ENCODE results near the gene OCRL.

GRCh38 chrX:129581904-129582303 is 41.8 kb downstream of the OCRL start:
- TF ChIP-seq CTCF (IDR thresholded peaks at IDR 0.05; ENCODE audit: insufficient read depth, low read length, poor library complexity, severe bottlenecking) (no peak), EZH2phosphoT487 (conservative IDR thresholded peaks at IDR 0.05; ENCODE audit: low read length) (no peak)
